ENCODE measurements around the gene RFESD.

GRCh38 chr5:95638632-95639031 is 7.9 kb upstream of the RFESD start:
- TF ChIP-seq TAF1 (IDR thresholded peaks at IDR 0.05; ENCODE audit: borderline replicate concordance, insufficient read depth, low read length) (no peak), POLR2AphosphoS5 (IDR thresholded peaks at IDR 0.05; ENCODE audit: low read depth, low read length) (no peak), SIN3A (IDR thresholded peaks at IDR 0.05; ENCODE audit: borderline replicate concordance, insufficient read depth, low read length) (no peak), FOXP2 (optimal IDR thresholded peaks at IDR 0.05; ENCODE audit: borderline replicate concordance, extremely low read depth, extremely low read length, insufficient read depth) (no peak), REST (IDR thresholded peaks at IDR 0.05; ENCODE audit: insufficient read depth in 1 of 2, low read depth in 2 of 2, low read length in 2 of 2) (no peak)

All from PFSK-1 (cell line).